CD8-positive, alpha-beta memory T cell (primary cell): ENCODE measurements around the gene CYB5R3. TPM values are rescaled to one million over a fixed set of nuclear protein-coding genes. Genes with fewer than 3 reads are reported as not detected.
"Not testable (repeated sequence)": the region's sequence is repeated elsewhere in the genome, so short reads cannot be mapped to it uniquely, and the experiment has no call there.

Experiments used
- CTCF ChIA-PET: fragments of 350-600 bp; sonication (Branson Sonifier 250); formaldehyde crosslinking; loops from one replicate; lab custom pipeline; 2021; ENCODE audit warnings: antibody characterized with exemption; lab: Charles Lee
- POLR2A ChIA-PET: fragments of 350-600 bp; sonication (Branson Sonifier 250); formaldehyde crosslinking; loops from one replicate; lab custom pipeline; 2021; ENCODE audit warnings: antibody characterized with exemption; lab: Charles Lee
- DNase-seq, 5 donors: peaks; one replicate each; pipeline versions ENCODE4 v3.0.0 to v3.0.0-alpha.2; 2020 to 2022; ENCODE audit warnings: mixed read lengths in 1 of 5
- H3K27ac ChIP-seq: one replicate; pipeline ENCODE4 v1.7.0; 2013; ENCODE audit warnings: low read depth, mild to moderate bottlenecking, low read length, moderate library complexity
- H3K27me3 ChIP-seq: 2 replicates; pipeline ENCODE4 v1.7.0; 2013; ENCODE audit warnings: low read length, mild to moderate bottlenecking; ENCODE audit not compliant: insufficient read depth, poor library complexity, severe bottlenecking
- H3K36me3 ChIP-seq: 2 replicates; pipeline ENCODE4 v1.7.0; 2013; ENCODE audit warnings: mild to moderate bottlenecking, low read length, moderate library complexity; ENCODE audit not compliant: insufficient read depth
- H3K4me1 ChIP-seq: 2 replicates; pipeline ENCODE4 v1.7.0; 2013; ENCODE audit warnings: mild to moderate bottlenecking, low read length, moderate library complexity; ENCODE audit not compliant: insufficient read depth
- H3K4me3 ChIP-seq: 2 replicates; pipeline ENCODE4 v1.7.0; 2013; ENCODE audit warnings: mild to moderate bottlenecking, low read length
- H3K9me3 ChIP-seq: 2 replicates; pipeline ENCODE4 v1.7.0; 2013; ENCODE audit warnings: mild to moderate bottlenecking, low read length
- H3K27ac Mint-ChIP-seq, 8 donors: one replicate each; pipeline ENCODE4 v1.8.0; 2020 to 2021; ENCODE audit warnings: mixed read lengths in 8 of 8, mild to moderate bottlenecking in 6 of 8, inconsistent platforms in 3 of 8, moderate library complexity in 3 of 8
- H3K27me3 Mint-ChIP-seq, 2 donors: one replicate each; pipeline ENCODE4 v1.8.0; 2020 to 2021; ENCODE audit warnings: mixed read lengths in 2 of 2, mild to moderate bottlenecking in 1 of 2, moderate library complexity in 1 of 2
- H3K36me3 Mint-ChIP-seq, 3 donors: one replicate each; pipeline ENCODE4 v1.8.0; 2020 to 2021; ENCODE audit warnings: mixed read lengths in 3 of 3, inconsistent platforms in 1 of 3, mild to moderate bottlenecking in 1 of 3
- H3K4me1 Mint-ChIP-seq, 3 donors: one replicate each; pipeline ENCODE4 v1.8.0; 2020 to 2021; ENCODE audit warnings: mixed read lengths in 3 of 3, inconsistent platforms in 1 of 3, mild to moderate bottlenecking in 1 of 3
- H3K4me3 Mint-ChIP-seq, 7 donors: one replicate each; pipeline ENCODE4 v1.8.0; 2020 to 2021; ENCODE audit warnings: mixed read lengths in 7 of 7, mild to moderate bottlenecking in 6 of 7, moderate library complexity in 4 of 7, inconsistent platforms in 2 of 7
- H3K9me3 Mint-ChIP-seq, 5 donors: one replicate each; pipeline ENCODE4 v1.8.0; 2020 to 2022; ENCODE audit warnings: mixed read lengths in 5 of 5, mild to moderate bottlenecking in 3 of 5, moderate library complexity in 2 of 5, inconsistent platforms in 1 of 5
- polyA plus RNA-seq: library from polyadenylated mRNA; unstranded; fragments of 300-500 nt; fragmentation: Illumina TruSeq; gene quantifications from one replicate; pipeline ENCODE4 v1.2.3, GENCODE V29; 2021
- total RNA-seq, 2 experiments: library from RNA; stranded (reverse); gene quantifications; one replicate each; pipeline ENCODE4 v1.2.3, GENCODE V29; 2021

CYB5R3 gene
- total and polyA plus RNA-seq, 3 experiments from 2014 or later = 70.9 to 105 (median 75.1) TPM

DNA sequence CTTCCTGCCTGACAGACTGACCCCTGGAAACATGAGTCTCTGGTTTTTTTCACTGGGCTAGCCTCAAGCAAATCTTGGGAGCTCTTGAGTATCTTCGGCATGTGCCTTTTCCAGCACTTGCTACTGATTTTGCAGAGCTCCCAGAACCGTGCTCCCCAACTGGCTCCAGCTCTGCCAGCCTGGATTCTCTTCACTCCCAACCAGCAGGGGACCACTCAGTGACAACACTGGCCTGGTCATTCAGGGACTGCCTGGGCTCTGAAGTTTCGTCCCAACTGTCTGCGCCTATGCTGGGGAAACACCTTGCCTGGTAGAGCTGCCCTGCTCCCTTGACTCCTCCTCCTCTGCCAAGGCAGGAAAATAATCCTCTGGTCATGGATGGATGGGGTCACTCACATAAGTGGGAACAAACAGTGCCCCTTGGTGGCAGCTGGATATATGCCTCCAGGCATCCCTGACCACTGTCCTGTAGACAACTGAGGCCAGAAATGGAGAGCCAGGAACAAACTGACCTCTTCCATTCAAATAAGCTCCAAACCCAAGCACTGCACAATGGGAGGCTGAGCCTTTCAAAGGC lies 64.7 kb downstream of the CYB5R3 start:
- no peaks in the 10 kb centered on the region for H3K9me3 Mint-ChIP-seq
- Histone ChIP-seq H3K4me1 (peaks cover 9% of the 10 kb centered on the region), H3K36me3 (peaks cover 38% of the 10 kb centered on the region), H3K4me3 (no peak overlapping the region), H3K27ac (no peak overlapping the region), H3K27me3 (no peaks in the 10 kb centered on the region), H3K9me3 (no peaks in the 10 kb centered on the region)
- ChIA-PET POLR2A (no interaction called here), CTCF (interaction anchor here (0.9 kb wide), 1 partner anchor 37 kb away, joined by 4 read pairs; no protein-coding TSS in a partner anchor)
- no peak for DNase-seq
- no peaks in the 10 kb centered on the region for H3K27me3 Mint-ChIP-seq
- H3K36me3 Mint-ChIP-seq = peaks cover 0 to 67% (median 6%) of the 10 kb centered on the region in 3 donors
- peaks cover 13 to 16% (median 15%) of the 10 kb centered on the region in 3 donors for H3K4me1 Mint-ChIP-seq
- peak overlapping the region in 1 of 8 donors; percentile 12 for H3K27ac Mint-ChIP-seq
- H3K4me3 Mint-ChIP-seq = peak overlapping the region in 2 of 7 donors; percentile 43 to 68

DNA sequence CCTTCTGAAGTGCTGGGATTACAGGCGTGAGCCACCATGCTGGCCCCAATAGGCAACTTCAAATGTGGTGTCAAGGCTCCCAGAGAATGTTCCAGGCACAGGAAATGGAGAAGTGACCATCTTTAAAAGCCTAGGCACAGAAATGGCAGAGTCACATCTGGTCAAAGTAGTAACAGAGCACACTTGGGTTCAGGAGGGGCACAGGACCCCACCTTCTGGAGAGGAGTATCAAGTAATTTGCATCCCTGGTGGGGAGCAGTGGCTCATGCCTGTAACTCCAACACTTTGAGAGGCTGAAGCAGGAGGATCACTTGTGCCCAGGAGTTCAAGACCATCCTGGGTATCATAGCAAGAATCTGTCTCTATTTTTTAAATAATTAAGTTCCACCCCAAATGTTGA lies 66.2 kb downstream of the CYB5R3 start:
- H3K27ac ChIP-seq = no peak overlapping the region
- H3K4me3 Mint-ChIP-seq = peak overlapping the region in 5 of 7 donors; percentile 66 to 97 (median 90)
- H3K9me3 ChIP-seq = no peaks in the 10 kb centered on the region
- ChIA-PET POLR2A (interaction anchor here (2.2 kb wide), 1 partner anchor 31 kb away, joined by 14 read pairs; the partner anchor contains the start of gene POLDIP3), CTCF (interaction anchor here (1.3 kb wide), 1 partner anchor 23 kb away, joined by 3 read pairs; no protein-coding TSS in a partner anchor)
- peaks cover 13 to 16% (median 15%) of the 10 kb centered on the region in 3 donors for H3K4me1 Mint-ChIP-seq
- H3K36me3 ChIP-seq = peaks cover 38% of the 10 kb centered on the region
- peaks cover 9% of the 10 kb centered on the region for H3K4me1 ChIP-seq
- no peaks in the 10 kb centered on the region for H3K27me3 ChIP-seq
- no peak for DNase-seq
- H3K4me3 ChIP-seq = no peak overlapping the region
- no peaks in the 10 kb centered on the region for H3K27me3 Mint-ChIP-seq
- peak overlapping the region in 1 of 8 donors; percentile 63 for H3K27ac Mint-ChIP-seq
- peaks cover 0 to 66% (median 6%) of the 10 kb centered on the region in 3 donors for H3K36me3 Mint-ChIP-seq
- no peaks in the 10 kb centered on the region for H3K9me3 Mint-ChIP-seq

DNA sequence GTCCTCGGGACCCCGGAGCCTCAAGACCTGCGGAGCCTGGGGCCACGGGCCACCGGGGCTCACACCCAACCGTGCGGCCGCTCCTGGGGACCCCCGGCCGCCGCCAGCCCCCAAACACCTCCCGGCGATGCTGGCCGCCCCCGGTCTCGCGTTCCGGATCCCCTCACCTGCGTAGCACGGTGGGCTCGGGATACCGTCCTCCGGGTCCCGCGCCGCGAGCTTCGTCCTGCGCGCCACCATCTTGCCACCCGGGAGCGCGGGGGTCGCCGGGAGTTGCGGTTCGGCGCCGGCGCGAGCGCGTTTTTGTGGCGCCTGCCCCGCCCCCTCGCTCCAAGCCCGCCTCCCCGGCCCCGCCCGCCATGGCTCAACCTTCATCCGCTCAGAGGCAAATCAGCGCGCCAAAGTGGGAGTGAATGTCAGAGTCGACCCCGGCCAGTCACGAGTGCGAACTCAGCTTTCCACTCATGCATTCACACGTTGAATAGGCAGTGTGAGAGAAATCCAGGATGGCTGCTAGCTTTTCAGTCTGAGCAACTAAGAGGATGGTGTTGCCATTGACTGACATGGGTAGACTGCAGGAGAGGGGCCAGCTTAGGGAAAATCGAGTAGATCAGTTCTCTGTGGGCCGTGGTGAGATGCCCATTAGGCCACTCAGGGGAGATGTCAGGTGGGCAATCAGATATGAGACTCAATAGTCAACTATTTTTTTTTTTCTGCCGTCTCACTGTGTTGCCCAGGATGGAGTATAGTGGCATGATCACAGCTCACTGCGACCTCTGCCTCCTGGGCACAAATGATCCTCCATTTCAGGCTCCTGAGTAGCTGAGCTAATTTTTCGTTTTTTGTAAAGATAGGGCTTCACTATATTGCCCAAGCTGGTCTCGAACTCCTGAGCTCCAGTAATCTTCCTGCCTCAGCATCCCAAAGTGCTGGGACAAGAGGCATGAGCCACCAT lies 67.2 kb downstream of the CYB5R3 start:
- Mint-ChIP-seq H3K4me3 (peak overlapping the region; percentile 93 to 99 (median 96)), H3K9me3 (no peaks in the 10 kb centered on the region), H3K36me3 (peaks cover 0 to 65% (median 0%) of the 10 kb centered on the region in 3 donors), H3K27ac (peak overlapping the region; percentile 76 to 97 (median 91)), H3K4me1 (peaks cover 13 to 16% (median 15%) of the 10 kb centered on the region in 3 donors), H3K27me3 (no peaks in the 10 kb centered on the region)
- Histone ChIP-seq H3K4me3 (peak overlapping the region; percentile 25), H3K27me3 (no peaks in the 10 kb centered on the region), H3K36me3 (peaks cover 36% of the 10 kb centered on the region), H3K4me1 (peaks cover 9% of the 10 kb centered on the region), H3K9me3 (no peaks in the 10 kb centered on the region), H3K27ac (peak overlapping the region; percentile 64)
- ChIA-PET POLR2A (interaction anchor here (0.6 to 2.2 kb wide), 2 partner anchors 32 to 1725 kb away, joined by 4 to 14 read pairs; partner anchors contain the start of genes POLDIP3 and XPNPEP3), CTCF (interaction anchor here (1.3 kb wide), 1 partner anchor 22 kb away, joined by 3 read pairs; no protein-coding TSS in a partner anchor)
- peak; percentile 73 to 84 (median 79) for DNase-seq

DNA sequence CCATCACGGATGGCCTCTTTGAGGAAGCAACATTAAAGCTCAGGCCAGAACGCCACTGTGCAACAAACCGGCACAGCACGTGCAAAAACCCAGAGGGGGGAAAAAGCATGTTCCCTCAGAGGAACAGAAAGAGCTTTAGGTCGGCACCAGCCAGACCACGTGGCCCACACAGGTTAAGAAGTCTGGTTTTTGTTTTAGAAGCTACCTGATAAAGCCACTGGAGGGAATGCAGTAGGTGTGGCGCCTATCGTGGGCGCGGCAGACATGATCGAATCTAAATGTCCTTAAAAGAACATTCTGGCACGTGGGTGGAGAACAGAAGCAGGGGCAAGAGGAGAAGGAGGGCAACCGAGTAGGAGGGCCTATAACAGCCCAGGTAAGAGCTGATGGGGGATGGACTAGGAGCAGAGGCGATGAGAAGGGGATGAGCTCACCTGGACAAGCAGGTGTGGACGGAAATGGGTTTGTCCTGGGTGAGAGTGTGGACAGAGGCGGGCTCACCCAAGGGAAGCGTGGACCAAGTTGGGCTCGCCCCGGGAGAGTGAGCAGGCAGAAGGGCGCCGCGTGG lies 67.9 kb downstream of the CYB5R3 start:
- H3K9me3 Mint-ChIP-seq, H3K4me1 ChIP-seq, H3K27me3 ChIP-seq, H3K9me3 ChIP-seq, CTCF ChIA-PET, H3K27me3 Mint-ChIP-seq, DNase-seq: not testable (repeated sequence)
- Histone ChIP-seq H3K27ac (peak overlapping the region; percentile 64), H3K36me3 (peaks cover 28% of the 10 kb centered on the region), H3K4me3 (peak overlapping the region; percentile 25)
- Mint-ChIP-seq H3K4me3 (peak overlapping the region; percentile 93 to 99 (median 96)), H3K4me1 (peaks cover 13 to 16% (median 15%) of the 10 kb centered on the region in 3 donors), H3K36me3 (peaks cover 0 to 58% (median 0%) of the 10 kb centered on the region in 3 donors), H3K27ac (peak overlapping the region; percentile 82 to 96 (median 91))
- POLR2A ChIA-PET = interaction anchor here (2.2 kb wide), 1 partner anchor 33 kb away, joined by 14 read pairs; the partner anchor contains the start of gene POLDIP3

DNA sequence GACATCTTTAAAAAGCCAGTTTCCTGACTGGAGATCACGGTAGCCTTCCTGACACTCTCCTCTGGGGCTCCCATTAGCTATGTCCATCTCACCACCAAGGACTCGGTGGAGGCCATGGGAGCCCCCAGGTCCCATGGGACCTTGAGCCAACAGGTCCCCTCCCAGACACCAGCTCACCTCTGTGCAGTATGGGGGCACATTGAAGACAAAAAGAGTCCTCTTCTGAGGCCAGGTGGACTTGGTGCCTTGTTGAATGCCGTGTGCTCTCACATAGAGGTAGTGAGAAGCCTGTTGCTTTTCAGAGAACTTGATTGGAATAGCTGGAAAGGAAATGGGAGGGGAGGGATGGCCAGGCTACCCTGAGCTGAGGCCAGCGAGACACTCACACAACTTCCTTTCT lies 69.2 kb downstream of the CYB5R3 start:
- H3K4me3 ChIP-seq, H3K27me3 ChIP-seq, H3K9me3 ChIP-seq, CTCF ChIA-PET, H3K9me3 Mint-ChIP-seq, POLR2A ChIA-PET, H3K4me1 ChIP-seq, H3K27ac ChIP-seq, DNase-seq, H3K27me3 Mint-ChIP-seq: not testable (repeated sequence)
- peaks cover 18% of the 10 kb centered on the region for H3K36me3 ChIP-seq
- H3K27ac Mint-ChIP-seq = peak overlapping the region in 1 of 8 donors; percentile 32
- H3K4me3 Mint-ChIP-seq = peak overlapping the region in 2 of 7 donors; percentile 60 to 76
- peaks cover 13 to 16% (median 15%) of the 10 kb centered on the region in 3 donors for H3K4me1 Mint-ChIP-seq
- peaks cover 0 to 49% (median 0%) of the 10 kb centered on the region in 3 donors for H3K36me3 Mint-ChIP-seq

GRCh38 chr22:42577623-42578240 lies 71.5 kb downstream of the CYB5R3 start:
- no peak overlapping the region for H3K27ac ChIP-seq
- Mint-ChIP-seq H3K9me3 (no peaks in the 10 kb centered on the region), H3K4me3 (no peak overlapping the region), H3K27me3 (no peaks in the 10 kb centered on the region), H3K27ac (no peak overlapping the region), H3K36me3 (peaks cover 0 to 46% (median 0%) of the 10 kb centered on the region in 3 donors), H3K4me1 (peaks cover 13 to 16% (median 15%) of the 10 kb centered on the region in 3 donors)
- CTCF ChIA-PET = no interaction called here
- peaks cover 8% of the 10 kb centered on the region for H3K4me1 ChIP-seq
- no peaks in the 10 kb centered on the region for H3K9me3 ChIP-seq
- no peaks in the 10 kb centered on the region for H3K27me3 ChIP-seq
- POLR2A ChIA-PET = no interaction called here
- no peak for DNase-seq
- peaks cover 17% of the 10 kb centered on the region for H3K36me3 ChIP-seq
- H3K4me3 ChIP-seq = no peak overlapping the region

GRCh38 chr22:42577141-42577540 lies 72.1 kb downstream of the CYB5R3 start:
- CTCF ChIA-PET, H3K9me3 Mint-ChIP-seq, H3K4me3 Mint-ChIP-seq, DNase-seq, H3K4me3 ChIP-seq, H3K27me3 Mint-ChIP-seq, H3K27ac ChIP-seq, H3K27ac Mint-ChIP-seq, H3K9me3 ChIP-seq, H3K4me1 ChIP-seq, H3K27me3 ChIP-seq, POLR2A ChIA-PET: not testable (repeated sequence)
- peaks cover 17% of the 10 kb centered on the region for H3K36me3 ChIP-seq
- H3K36me3 Mint-ChIP-seq = peaks cover 0 to 48% (median 0%) of the 10 kb centered on the region in 3 donors
- H3K4me1 Mint-ChIP-seq = peaks cover 10 to 12% (median 11%) of the 10 kb centered on the region in 3 donors
